ENCODE measurements around the gene ELOVL5. TPM values are rescaled to one million over a fixed set of nuclear protein-coding genes. Genes with fewer than 3 reads are reported as not detected.
"Not testable (repeated sequence)": the region's sequence is repeated elsewhere in the genome, so short reads cannot be mapped to it uniquely, and the experiment has no call there.

The ELOVL5 gene
- polyA plus RNA-seq, 1 of the 3 experiments (the other 2 are of a cell fraction) = 31.9 TPM

GRCh38 chr6:53388615-53389014 is 39.9 kb upstream of the ELOVL5 start:
- H3K9me3 ChIP-seq; H3K79me2 ChIP-seq (ENCODE audit: insufficient read depth); H3K4me2 ChIP-seq; H3K9ac ChIP-seq; H2AFZ ChIP-seq (ENCODE audit: low read depth); H3K36me3 ChIP-seq (replicated peaks in 1 of 2; ENCODE audit: control insufficient read depth in 1 of 2, insufficient read depth in 2 of 2, low read length in 1 of 2); POLR2A ChIA-PET; H3K4me1 ChIP-seq (ENCODE audit: control insufficient read depth in 1 of 2, insufficient read depth in 2 of 2, low read depth in 1 of 2, low read length in 1 of 2); DNase-seq; H3F3A ChIP-seq (replicated peaks; ENCODE audit: insufficient read depth); H4K20me1 ChIP-seq (ENCODE audit: insufficient read depth); H3K27ac ChIP-seq (ENCODE audit: low read depth in 2 of 2, low read length in 1 of 2); H3K4me3 ChIP-seq (ENCODE audit: low read depth in 2 of 2, low read length in 1 of 2); H3K9me2 ChIP-seq; CTCF ChIA-PET; H3K27me3 ChIP-seq (ENCODE audit: insufficient read depth): not testable (repeated sequence)
- 16% methylated on average over 3 of the region's 3 CpGs for WGBS (ENCODE audit: low lambda C conversion rate)

GRCh38 chr6:53382421-53382820 is 33.7 kb upstream of the ELOVL5 start:
- Histone ChIP-seq H3K9me2 (no peaks in the 10 kb centered on the region), H3K27ac (ENCODE audit: low read depth in 2 of 2, low read length in 1 of 2) (no peak overlapping the region), H3K9ac (no peak overlapping the region), H3K36me3 (replicated peaks in 1 of 2; ENCODE audit: control insufficient read depth in 1 of 2, insufficient read depth in 2 of 2, low read length in 1 of 2) (no peaks in the 10 kb centered on the region), H4K20me1 (ENCODE audit: insufficient read depth) (no peaks in the 10 kb centered on the region), H3K4me2 (no peak overlapping the region), H3K9me3 (no peaks in the 10 kb centered on the region), H3K27me3 (ENCODE audit: insufficient read depth) (peaks cover 10% of the 10 kb centered on the region; the same call in 1 of the 2 replicates), H3F3A (replicated peaks; ENCODE audit: insufficient read depth) (no peaks in the 10 kb centered on the region), H3K4me1 (ENCODE audit: control insufficient read depth in 1 of 2, insufficient read depth in 2 of 2, low read depth in 1 of 2, low read length in 1 of 2) (no peaks in the 10 kb centered on the region), H3K79me2 (ENCODE audit: insufficient read depth) (no peaks in the 10 kb centered on the region), H2AFZ (ENCODE audit: low read depth) (no peak overlapping the region), H3K4me3 (ENCODE audit: low read depth in 2 of 2, low read length in 1 of 2) (no peak overlapping the region)
- CTCF ChIA-PET = no interaction called here
- POLR2A ChIA-PET = no interaction called here
- no peak for DNase-seq
- 46% methylated on average over 5 of the region's 5 CpGs for WGBS (ENCODE audit: low lambda C conversion rate)
- TF ChIP-seq POLR2AphosphoS5 (IDR thresholded peaks at IDR 0.05; ENCODE audit: low read depth, low read length) = no peak
- no peak for TF ChIP-seq NRF1 (IDR thresholded peaks at IDR 0.05; ENCODE audit: low read depth, low read length)
- no peak for TF ChIP-seq MAX (IDR thresholded peaks at IDR 0.05; ENCODE audit: low read depth)
- TF ChIP-seq REST (IDR thresholded peaks at IDR 0.05; ENCODE audit: low read depth, low read length) = no peak
- TF ChIP-seq GATA2 (CRISPR knock-in tag; IDR thresholded peaks at IDR 0.05) = no peak
- TF ChIP-seq SIN3A (IDR thresholded peaks at IDR 0.05; ENCODE audit: borderline replicate concordance, low read depth, low read length) = no peak
- TF ChIP-seq USF2 (IDR thresholded peaks at IDR 0.05; ENCODE audit: borderline replicate concordance, low read depth, low read length) = no peak
- no peak for TF ChIP-seq FOXM1 (IDR thresholded peaks at IDR 0.05; ENCODE audit: low read depth)
- no peak for TF ChIP-seq ZBTB33 (IDR thresholded peaks at IDR 0.05; ENCODE audit: borderline replicate concordance, low read depth)
- TF ChIP-seq FOSL2 (IDR thresholded peaks at IDR 0.05; ENCODE audit: borderline replicate concordance, low read depth) = no peak
- TF ChIP-seq TCF12 (IDR thresholded peaks at IDR 0.05) = no peak
- no peak for TF ChIP-seq CTCF (IDR thresholded peaks at IDR 0.05)
- no peak for TF ChIP-seq TEAD4 (IDR thresholded peaks at IDR 0.05; ENCODE audit: borderline replicate concordance, insufficient read depth)
- no peak for TF ChIP-seq SMC3 (IDR thresholded peaks at IDR 0.05; ENCODE audit: low read depth, low read length)
- no peak for TF ChIP-seq RXRA (IDR thresholded peaks at IDR 0.05; ENCODE audit: borderline replicate concordance, low read depth)
- TF ChIP-seq EP300 (IDR thresholded peaks at IDR 0.05; ENCODE audit: borderline replicate concordance in 1 of 2, low read depth in 1 of 2, low read length in 1 of 2) = no peak
- no peak for TF ChIP-seq MEF2A (IDR thresholded peaks at IDR 0.05; ENCODE audit: borderline replicate concordance, low read depth)
- TF ChIP-seq EZH2phosphoT487 (IDR thresholded peaks at IDR 0.05; ENCODE audit: borderline replicate concordance, low read depth) = no peak
- no peak for TF ChIP-seq FOXJ3 (CRISPR knock-in tag; IDR thresholded peaks at IDR 0.05)

Data from SK-N-SH (cell line).